WTC11 (cell line): ENCODE measurements around the gene BECN2. TPM values are rescaled to one million over a fixed set of nuclear protein-coding genes. Genes with fewer than 3 reads are reported as not detected.

ENCODE experiments used
- ATAC-seq: fragments of 200-7000 bp; cut with Tn5 transposase; 2 replicates; pipeline ENCODE4 v1.10.0; 2021; ENCODE audit warnings: mild to moderate bottlenecking, moderate library complexity
- CTCF ChIA-PET: fragments of 300-600 bp; sonication (Branson Sonifier 250); formaldehyde crosslinking; loops from one replicate; lab custom pipeline; 2021; ENCODE audit warnings: antibody characterized with exemption; lab: Charles Lee
- POLR2A ChIA-PET: fragments of 350-600 bp; sonication (Branson Sonifier 250); formaldehyde crosslinking; loops from one replicate; lab custom pipeline; 2021; ENCODE audit warnings: antibody characterized with exemption; lab: Charles Lee
- DNase-seq: peaks from one replicate; pipeline ENCODE4 v3.0.0; 2021; ENCODE audit warnings: low spot score
- H3K27ac Mint-ChIP-seq: 2 replicates; pipeline ENCODE4 v1.8.0; 2021; ENCODE audit warnings: mixed read lengths
- H3K27me3 Mint-ChIP-seq: 2 replicates; pipeline ENCODE4 v1.8.0; 2021; ENCODE audit warnings: low read depth, mild to moderate bottlenecking, moderate library complexity, mixed read lengths
- H3K36me3 Mint-ChIP-seq: 2 replicates; pipeline ENCODE4 v1.8.0; 2021; ENCODE audit warnings: mixed read lengths
- H3K4me1 Mint-ChIP-seq: 2 replicates; pipeline ENCODE4 v1.8.0; 2022; ENCODE audit warnings: mixed read lengths
- H3K4me3 Mint-ChIP-seq: 2 replicates; pipeline ENCODE4 v1.8.0; 2021; ENCODE audit warnings: mild to moderate bottlenecking, moderate library complexity, mixed read lengths
- H3K9me3 Mint-ChIP-seq: 2 replicates; pipeline ENCODE4 v1.8.0; 2021; ENCODE audit warnings: mixed read lengths
- ERG ChIP-seq: fragments of 250-450 bp; sonication (Bioruptor Pico); IDR thresholded peaks from 2 replicates; pipeline ENCODE4 v1.8.0; 2021; ENCODE audit warnings: mild to moderate bottlenecking
- ESRRA ChIP-seq: sonication (generic); formaldehyde crosslinking; IDR thresholded peaks from 2 replicates; pipeline ENCODE4 v1.8.1; 2022; ENCODE audit warnings: mild to moderate bottlenecking, missing genetic modification reagents, borderline replicate concordance
- FOXP4 ChIP-seq: sonication (generic); formaldehyde crosslinking; IDR thresholded peaks from 2 replicates; pipeline ENCODE4 v1.8.0; 2022; ENCODE audit warnings: mild to moderate bottlenecking, missing genetic modification reagents
- JUN ChIP-seq: sonication (generic); formaldehyde crosslinking; IDR thresholded peaks from 2 replicates; pipeline ENCODE4 v1.8.0; 2023; ENCODE audit warnings: mild to moderate bottlenecking, missing genetic modification reagents
- PRDM15 ChIP-seq: sonication (generic); formaldehyde crosslinking; IDR thresholded peaks from 2 replicates; pipeline ENCODE4 v1.8.0; 2022; ENCODE audit warnings: missing genetic modification reagents
- RORB ChIP-seq: fragments of 250-450 bp; sonication (Bioruptor Pico); IDR thresholded peaks from 2 replicates; pipeline ENCODE4 v1.9.0; 2021; ENCODE audit warnings: mild to moderate bottlenecking
- TEAD4 ChIP-seq: sonication (generic); formaldehyde crosslinking; IDR thresholded peaks from 2 replicates; pipeline ENCODE4 v1.8.0; 2022; ENCODE audit warnings: mild to moderate bottlenecking, missing genetic modification reagents
- ZNF512 ChIP-seq: sonication (generic); formaldehyde crosslinking; IDR thresholded peaks from 2 replicates; pipeline ENCODE4 v1.8.1; 2022; ENCODE audit warnings: missing genetic modification reagents, borderline replicate concordance
- total RNA-seq: library from RNA; stranded (reverse); gene quantifications from 3 replicates; pipeline ENCODE4 v1.2.3, GENCODE V29; 2021
- TF ChIP-seq, protein P1 (sequence below): fragments of 250-450 bp; sonication (Bioruptor Pico); conservative IDR thresholded peaks from 2 replicates; pipeline ENCODE4 v1.9.0; 2021; ENCODE audit warnings: mild to moderate bottlenecking

BECN2 gene
- total RNA-seq, 1 experiment from 2014 or later, result not detected

GRCh38 chr1:241926141-241926540, 31.4 kb upstream of the BECN2 start (continued):
- no peak for TF ChIP-seq ERG
- TF ChIP-seq, protein P1, sequence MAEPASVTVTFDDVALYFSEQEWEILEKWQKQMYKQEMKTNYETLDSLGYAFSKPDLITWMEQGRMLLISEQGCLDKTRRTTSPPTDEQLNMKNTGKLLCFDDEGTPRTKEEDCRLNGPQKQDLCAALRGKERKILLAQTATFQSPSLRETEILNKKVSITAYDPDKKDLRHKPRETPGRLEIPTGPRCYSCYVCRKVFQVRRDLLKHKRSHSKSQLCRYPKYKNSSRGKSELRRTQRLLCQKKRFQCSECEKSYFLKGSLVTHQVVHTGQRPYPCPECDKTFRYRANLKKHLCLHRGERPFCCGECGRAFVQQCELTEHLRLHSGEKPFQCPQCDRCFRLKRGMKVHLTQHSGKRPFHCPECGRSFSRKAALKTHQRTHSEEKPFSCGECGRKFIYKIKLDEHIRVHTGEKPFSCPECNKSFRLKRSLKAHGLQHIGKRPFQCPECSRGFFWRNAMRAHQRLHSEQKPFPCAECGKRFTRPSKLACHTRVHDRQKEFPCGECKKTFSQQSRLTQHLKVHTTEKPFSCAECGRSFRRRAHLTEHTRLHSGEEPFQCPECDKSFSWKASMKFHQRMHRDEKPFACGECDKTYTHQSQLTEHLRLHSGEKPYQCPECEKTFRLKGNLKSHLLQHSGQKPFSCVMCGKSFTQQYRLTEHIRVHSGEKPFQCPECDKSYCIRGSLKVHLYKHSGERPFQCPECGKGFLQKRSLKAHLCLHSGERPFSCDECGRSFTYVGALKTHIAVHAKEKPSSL (CRISPR knock-in tag), result no peak

GRCh38 chr1:241927321-241927720, 30.2 kb upstream of the BECN2 start:
- Mint-ChIP-seq H3K4me1 (peaks cover 4% of the 10 kb centered on the region), H3K36me3 (no peaks in the 10 kb centered on the region), H3K27ac (peak overlapping the region; percentile 78; the same call in 1 of the 2 replicates), H3K4me3 (no peak overlapping the region), H3K27me3 (no peaks in the 10 kb centered on the region), H3K9me3 (no peaks in the 10 kb centered on the region)
- ChIA-PET CTCF (no interaction called here), POLR2A (no interaction called here)
- no peak for TF ChIP-seq FOXP4 (CRISPR knock-in tag)
- no peak for TF ChIP-seq RORB
- no peak for TF ChIP-seq ZNF512
- no peak for TF ChIP-seq ESRRA
- TF ChIP-seq TEAD4, result no peak
- no peak for ATAC-seq
- DNase-seq, result no peak

DNA sequence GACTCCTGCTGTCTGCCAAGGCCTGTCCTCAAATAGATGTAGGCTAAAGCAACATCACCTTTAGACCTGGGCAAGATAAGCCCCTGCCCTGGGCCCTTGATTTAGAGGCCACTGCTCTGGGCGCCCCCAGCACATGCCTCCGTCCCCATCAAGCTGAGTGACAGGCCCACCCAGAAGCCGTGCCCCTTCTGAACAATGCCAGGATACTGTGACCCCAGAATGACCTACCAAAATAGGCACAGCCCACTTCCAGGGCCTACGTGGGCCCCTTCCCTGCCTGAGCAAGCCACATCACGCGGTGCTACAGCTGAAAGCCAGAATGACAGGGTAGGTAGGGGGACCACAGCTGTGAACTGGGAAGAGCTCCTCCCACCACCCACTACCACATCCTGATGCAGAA, 24.7 kb upstream of the BECN2 start:
- H3K4me1 Mint-ChIP-seq, result peaks cover 18% of the 10 kb centered on the region
- H3K36me3 Mint-ChIP-seq, result no peaks in the 10 kb centered on the region
- H3K27ac Mint-ChIP-seq, result no peak overlapping the region
- TF ChIP-seq ZNF512 (no peak), JUN (CRISPR knock-in tag) (no peak), PRDM15 (no peak)
- CTCF ChIA-PET, result interaction anchor here (0.6 to 0.9 kb wide), 2 partner anchors 66 to 86 kb away, joined by 3 to 5 read pairs; no protein-coding TSS in a partner anchor
- ATAC-seq, result no peak
- peaks cover under 1% of the 10 kb centered on the region; the same call in 1 of the 2 replicates for H3K9me3 Mint-ChIP-seq
- H3K27me3 Mint-ChIP-seq, result no peaks in the 10 kb centered on the region
- DNase-seq, result no peak
- H3K4me3 Mint-ChIP-seq, result no peak overlapping the region
- POLR2A ChIA-PET, result interaction anchor here (0.6 kb wide), 1 partner anchor 1749 kb away, joined by 5 read pairs; no protein-coding TSS in a partner anchor
